Measurements from ENCODE around the gene CEP85L. TPM values are rescaled to one million over a fixed set of nuclear protein-coding genes. Genes with fewer than 3 reads are reported as not detected.

CEP85L gene
- polyA plus RNA-seq, 1 experiment, result 7.4 TPM

- no peak for DNase-seq (ENCODE audit: low read depth, low spot score)
- Histone ChIP-seq H3K27me3 (ENCODE audit: control insufficient read depth, insufficient read depth, low read length) (no peaks in the 10 kb centered on the region), H3K27ac (ENCODE audit: low read depth, low read length) (no peak overlapping the region), H3K9me3 (ENCODE audit: control insufficient read depth, insufficient read depth, low read length) (no peaks in the 10 kb centered on the region), H3K4me3 (ENCODE audit: low read depth, low read length) (no peak overlapping the region)
- ChIA-PET POLR2A (no interaction called here), CTCF (interaction anchor here (0.7 kb wide), 1 partner anchor 99 kb away, joined by 5 read pairs; no protein-coding TSS in a partner anchor)
- no peak for TF ChIP-seq CTCF (IDR thresholded peaks at IDR 0.05; ENCODE audit: low read depth, low read length)
Observed at GRCh38 chr6:118663993-118664985, 12.9 kb upstream of the CEP85L start.

- TF ChIP-seq CTCF (IDR thresholded peaks at IDR 0.05; ENCODE audit: low read depth, low read length), result no peak
- CTCF ChIA-PET, result no interaction called here
Observed at GRCh38 chr6:118661831-118662230, 10.4 kb upstream of the CEP85L start.

GRCh38 chr6:118660218-118660569 is 8.8 kb upstream of the CEP85L start:
- Histone ChIP-seq H3K4me3 (ENCODE audit: low read depth, low read length) (no peak overlapping the region), H3K9me3 (ENCODE audit: control insufficient read depth, insufficient read depth, low read length) (no peaks in the 10 kb centered on the region), H3K27ac (ENCODE audit: low read depth, low read length) (no peak overlapping the region), H3K27me3 (ENCODE audit: control insufficient read depth, insufficient read depth, low read length) (no peaks in the 10 kb centered on the region)
- DNase-seq (ENCODE audit: low read depth, low spot score), result no peak
- ChIA-PET CTCF (no interaction called here), POLR2A (interaction anchor here (1.1 kb wide), 1 partner anchor 9 kb away, joined by 3 read pairs; no protein-coding TSS in a partner anchor)
- no peak for TF ChIP-seq CTCF (IDR thresholded peaks at IDR 0.05; ENCODE audit: low read depth, low read length)

More at GRCh38 chr6:118661831-118662230, 10.4 kb upstream of the CEP85L start:
- no peaks in the 10 kb centered on the region for H3K9me3 ChIP-seq (ENCODE audit: control insufficient read depth, insufficient read depth, low read length)
- H3K4me3 ChIP-seq (ENCODE audit: low read depth, low read length), result no peak overlapping the region
- POLR2A ChIA-PET, result no interaction called here
- H3K27me3 ChIP-seq (ENCODE audit: control insufficient read depth, insufficient read depth, low read length), result no peaks in the 10 kb centered on the region
- DNase-seq (ENCODE audit: low read depth, low spot score), result no peak
- H3K27ac ChIP-seq (ENCODE audit: low read depth, low read length), result no peak overlapping the region

GRCh38 chr6:118659513-118660217 is 8.3 kb upstream of the CEP85L start:
- Histone ChIP-seq H3K9me3 (ENCODE audit: control insufficient read depth, insufficient read depth, low read length) (no peaks in the 10 kb centered on the region), H3K27me3 (ENCODE audit: control insufficient read depth, insufficient read depth, low read length) (no peaks in the 10 kb centered on the region), H3K27ac (ENCODE audit: low read depth, low read length) (no peak overlapping the region), H3K4me3 (ENCODE audit: low read depth, low read length) (no peak overlapping the region)
- ChIA-PET CTCF (no interaction called here), POLR2A (interaction anchor here (1.1 kb wide), 1 partner anchor 9 kb away, joined by 3 read pairs; no protein-coding TSS in a partner anchor)
- no peak for DNase-seq (ENCODE audit: low read depth, low spot score)
- TF ChIP-seq CTCF (IDR thresholded peaks at IDR 0.05; ENCODE audit: low read depth, low read length), result no peak
